HepG2 (cell line): ENCODE data around the gene LOXL4. TPM values are rescaled to one million over a fixed set of nuclear protein-coding genes. Genes with fewer than 3 reads are reported as not detected.

Source experiments
- ATAC-seq: fragments of 200-7000 bp; cut with Tn5 transposase; 3 replicates; pipeline ENCODE4 v1.9.1; 2020; ENCODE audit warnings: mild to moderate bottlenecking, moderate library complexity
- BruUV-seq: library from RNA; stranded (reverse); fragments of 400-500 nt; replicated peaks from 2 replicates; lab custom pipeline; 2021; lab: Mats Ljungman, UMichigan
- CTCF ChIA-PET: fragments of 300-600 bp; formaldehyde crosslinking; extraction: SDS; loops from one replicate; lab custom pipeline; 2021; ENCODE audit warnings: low total read pairs, inconsistent platforms, low intra/inter-chr PET ratio; lab: Yijun Ruan, JAX
- POLR2A ChIA-PET: fragments of 350-600 bp; sonication (Branson Sonifier 250); formaldehyde crosslinking; loops from one replicate; lab custom pipeline; 2020; ENCODE audit warnings: antibody characterized with exemption, inconsistent platforms; lab: Yijun Ruan, JAX
- DNase-seq: peaks from one replicate; pipeline ENCODE4 v3.0.0-alpha.2; 2015; ENCODE audit warnings: low spot score
- FAIRE-seq: peaks from 3 replicates; lab custom pipeline; 2011; peaks lifted over from hg19 to GRCh38; lab: Jason Lieb, UNC
- H2AFZ ChIP-seq: one replicate; pipeline ENCODE4 v1.6.1; 2011; ENCODE audit warnings: low read length, inconsistent platforms
- H3K27ac ChIP-seq: fragments of 300-600 bp; 3 replicates; pipeline ENCODE4 v1.8.0; 2011; ENCODE audit warnings: mixed run types, mild to moderate bottlenecking, mixed read lengths, low read length, inconsistent platforms; ENCODE audit not compliant: insufficient read depth; ENCODE audit errors: extremely low read length
- H3K27me3 ChIP-seq, 2 experiments: fragments of 200-600 bp in 1 of 2; 2 replicates in 1 of 2; 3 replicates in 1 of 2; pipeline versions ENCODE4 v1.6.0 to v1.8.0; 2011; ENCODE audit warnings: low read length in 2 of 2, mild to moderate bottlenecking in 2 of 2, moderate library complexity in 2 of 2, inconsistent platforms in 1 of 2; ENCODE audit not compliant: insufficient read depth in 2 of 2, control insufficient read depth in 1 of 2
- H3K36me3 ChIP-seq, 2 experiments: fragments of 200-600 bp in 1 of 2; replicated peaks in 1 of 2; 2 replicates in 1 of 2; 3 replicates in 1 of 2; pipeline versions ENCODE4 v1.5.1 to v1.8.0; 2011; ENCODE audit warnings: low read length in 2 of 2, inconsistent platforms in 1 of 2; ENCODE audit not compliant: insufficient read depth in 2 of 2, control insufficient read depth in 1 of 2
- H3K4me1 ChIP-seq: 2 replicates; pipeline ENCODE4 v1.5.1; 2012; ENCODE audit warnings: low read length, inconsistent platforms; ENCODE audit not compliant: insufficient read depth
- H3K4me2 ChIP-seq: 2 replicates; pipeline ENCODE4 v1.6.0; 2011; ENCODE audit warnings: low read depth, low read length, inconsistent platforms
- H3K4me3 ChIP-seq, 3 experiments: fragments of 200-600 bp in 1 of 3; sonication (generic), shearing (Covaris generic) in 1 of 3; replicated peaks in 1 of 3; 2 replicates each; pipeline ENCODE4 v1.5.1; 2011 to 2016; ENCODE audit warnings: low read length in 3 of 3, inconsistent platforms in 2 of 3, low read depth in 2 of 3, mild to moderate bottlenecking in 2 of 3, control low read depth in 1 of 3, mixed read lengths in 1 of 3; ENCODE audit not compliant: insufficient read depth in 1 of 3
- H3K79me2 ChIP-seq: one replicate; pipeline ENCODE4 v1.6.1; 2011; ENCODE audit warnings: low read length, inconsistent platforms; ENCODE audit not compliant: insufficient read depth
- H3K9ac ChIP-seq: 2 replicates; pipeline ENCODE4 v1.6.0; 2011; ENCODE audit warnings: mild to moderate bottlenecking, low read depth, low read length, inconsistent platforms; ENCODE audit not compliant: insufficient read depth
- H3K9me3 ChIP-seq: 2 replicates; pipeline ENCODE4 v1.5.1; 2012; ENCODE audit warnings: mild to moderate bottlenecking, low read length
- H4K20me1 ChIP-seq: 2 replicates; pipeline ENCODE4 v1.6.0; 2011; ENCODE audit warnings: inconsistent platforms, mild to moderate bottlenecking, low read length, moderate library complexity; ENCODE audit not compliant: insufficient read depth
- GPN1 ChIP-seq: sonication (generic); formaldehyde crosslinking; IDR thresholded peaks from 2 replicates; pipeline ENCODE4 v1.5.1; 2020; ENCODE audit warnings: missing genetic modification reagents, borderline replicate concordance
- LCORL ChIP-seq, 2 experiments: fragments of 450-650 bp in 1 of 2; sonication (generic) in 1 of 2; formaldehyde crosslinking in 1 of 2; IDR thresholded peaks; 2 replicates each; pipeline versions ENCODE4 v1.5.0 to v1.6.1; 2017 to 2020; ENCODE audit warnings: antibody characterized with exemption in 1 of 2, missing genetic modification reagents in 1 of 2
- PHF8 ChIP-seq: sonication (generic); formaldehyde crosslinking; IDR thresholded peaks from 2 replicates; pipeline ENCODE4 v1.5.0; 2020; ENCODE audit warnings: missing genetic modification reagents
- RARA ChIP-seq: IDR thresholded peaks from 2 replicates; pipeline ENCODE4 v1.6.1; 2016; ENCODE audit warnings: missing genetic modification reagents, missing compliant biosample characterization
- SSRP1 ChIP-seq: IDR thresholded peaks from 2 replicates; pipeline ENCODE4 v1.6.1; 2016; ENCODE audit warnings: control low read depth
- ZNF138 ChIP-seq: sonication (generic); formaldehyde crosslinking; IDR thresholded peaks from 2 replicates; pipeline ENCODE4 v1.5.0; 2020; ENCODE audit warnings: mild to moderate bottlenecking, low read depth, missing genetic modification reagents
- ZNF263 ChIP-seq: sonication (generic); formaldehyde crosslinking; IDR thresholded peaks from 2 replicates; pipeline ENCODE4 v1.4.0; 2020; ENCODE audit warnings: missing genetic modification reagents
- ZNF629 ChIP-seq: sonication (generic); formaldehyde crosslinking; conservative IDR thresholded peaks from 2 replicates; pipeline ENCODE4 v1.5.0; 2020; ENCODE audit warnings: missing genetic modification reagents
- ZNF737 ChIP-seq: sonication (generic); formaldehyde crosslinking; IDR thresholded peaks from 2 replicates; pipeline ENCODE4 v1.5.0; 2020; ENCODE audit warnings: missing genetic modification reagents, mild to moderate bottlenecking, borderline replicate concordance
- WGBS: methylation state at CpG from one replicate; pipeline ENCODE4 v1.1.6; 2017; ENCODE audit warnings: low lambda C conversion rate; 5-methylcytosine and 5-hydroxymethylcytosine counted together
- in situ Hi-C: cut with HindIII; loops from 2 replicates; pipeline ENCODE4 v1.10.0; 2017; ENCODE audit warnings: low pct_unique_long_range_greater_than_20kb; ENCODE audit not compliant: extremely low pct_ligation_motif_present
- intact Hi-C: fragments of 100-400 bp; cut with micrococcal nuclease; formaldehyde crosslinking; loops from one replicate; pipeline ENCODE4 v1.10.0; 2022; ENCODE audit not compliant: unreplicated experiment
- polyA plus RNA-seq, 8 experiments: library from polyadenylated mRNA; depleted of rRNA in 3 of 8; stranded (reverse) in 7 of 8; unstranded in 1 of 8; fragments of >200 nt; fragmentation: Illumina TruSeq in 4 of 8; extraction: Trizol in 4 of 8; gene quantifications; 2 replicates each; pipeline versions ENCODE4 v1.2.1 to v1.2.3, GENCODE V29; 2011 to 2016; ENCODE audit warnings: low read depth in 4 of 8, missing spikeins in 1 of 8, mixed read lengths in 1 of 8; ENCODE audit not compliant: insufficient read depth in 1 of 8
- total RNA-seq, 5 experiments: library from RNA; depleted of rRNA; stranded (reverse); fragments of >200 nt; fragmentation: Illumina TruSeq; extraction: Trizol; gene quantifications; 2 replicates each; pipeline ENCODE4 v1.2.3, GENCODE V29; 2016; ENCODE audit warnings: low read depth in 1 of 5
- TF ChIP-seq, protein P1 (sequence below), 2 experiments: sonication (generic) in 1 of 2; formaldehyde crosslinking in 1 of 2; IDR thresholded peaks; 2 replicates each; pipeline versions ENCODE4 v1.5.1 to v1.6.1; 2011 to 2020; ENCODE audit warnings: borderline replicate concordance in 1 of 2, low read depth in 1 of 2, low read length in 1 of 2, mild to moderate bottlenecking in 1 of 2, missing genetic modification reagents in 1 of 2, moderate library complexity in 1 of 2
- TF ChIP-seq, protein P2 (sequence below): sonication (generic); formaldehyde crosslinking; IDR thresholded peaks from 2 replicates; pipeline ENCODE4 v1.4.0; 2020; ENCODE audit warnings: missing genetic modification reagents

Gene LOXL4
- total and polyA plus RNA-seq, 2 of the 13 experiments (the other 11 are each of a cell fraction or from before 2014, with no cell fraction given), result 8.8 to 21.1 TPM

DNA sequence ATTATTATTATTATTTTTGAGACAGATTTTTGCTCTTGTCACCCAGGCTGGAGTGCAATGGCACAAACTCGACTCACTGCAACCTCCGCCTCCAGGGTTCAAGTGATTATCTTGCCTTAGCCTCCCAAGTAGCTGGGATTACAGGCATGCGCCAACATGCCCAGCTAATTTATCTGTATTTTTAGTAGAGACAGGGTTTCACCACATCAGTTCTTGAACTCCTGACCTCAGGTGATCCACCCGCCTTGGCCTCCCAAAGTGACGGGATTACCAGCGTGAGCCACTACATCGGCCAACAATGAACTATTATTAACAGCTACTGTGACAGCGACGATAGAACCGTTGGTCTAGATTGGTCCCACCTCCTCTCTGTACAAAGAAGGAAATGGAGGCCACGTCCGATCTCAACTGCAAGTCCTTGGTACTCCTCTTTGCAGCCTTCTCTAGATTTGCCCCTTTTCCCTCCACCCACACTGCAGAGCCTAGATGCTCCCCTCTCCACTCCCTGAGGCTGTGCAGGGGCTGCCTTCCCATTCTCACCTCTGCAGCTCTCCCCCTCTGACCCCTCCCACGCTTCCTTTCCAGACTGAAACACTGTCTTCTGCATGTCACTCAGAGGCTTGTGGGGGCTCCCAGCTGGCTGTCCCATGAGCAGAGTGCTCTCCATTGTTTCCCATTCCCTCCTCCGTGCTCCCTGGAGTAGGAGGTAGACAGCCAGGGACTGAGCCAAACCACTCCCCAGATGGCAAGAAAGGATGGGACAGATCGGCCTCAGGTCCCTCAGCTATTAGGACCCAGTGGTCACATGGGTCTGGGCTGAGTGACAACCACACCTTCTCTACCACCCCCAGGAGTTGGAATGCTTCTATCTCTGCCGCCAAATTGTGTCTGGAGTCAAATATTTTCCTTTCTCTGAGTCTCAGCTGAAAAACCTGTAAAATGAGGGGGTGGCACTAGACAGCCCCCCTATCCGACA is 2.3 kb downstream of the LOXL4 start:
- in situ Hi-C loops, result loop anchor here (5.0 kb wide), 1 partner anchor 42 kb away; no protein-coding TSS in a partner anchor
- POLR2A ChIA-PET, result interaction anchor here (0.7 to 1.3 kb wide), 3 partner anchors 43 to 149 kb away, joined by 3 to 4 read pairs (median 3); partner anchors contain the start of genes PYROXD2 and R3HCC1L

More for the DNA sequence above, 2.3 kb downstream of the LOXL4 start:
- CTCF ChIA-PET, result no interaction called here
- H4K20me1 ChIP-seq, result no peaks in the 10 kb centered on the region
- no peaks in the 10 kb centered on the region for H3K36me3 ChIP-seq
- H2AFZ ChIP-seq, result no peak overlapping the region
- no peak overlapping the region for H3K9ac ChIP-seq
- DNase-seq (no peak), FAIRE-seq (no peak), ATAC-seq (no peak)
- peak overlapping the region in 1 of 3 experiments; percentile 80; a peak in 1 of 6 replicates for H3K4me3 ChIP-seq
- TF ChIP-seq RARA (CRISPR knock-in tag), result 0 out of 2 replicates have a peak, but pooled peaks have one; percentile 10
- TF ChIP-seq LCORL (IDR thresholded peaks at IDR 0.05), result no peak
- no peak for TF ChIP-seq LCORL (CRISPR knock-in tag; IDR thresholded peaks at IDR 0.05)
- TF ChIP-seq GPN1, result no peak
- TF ChIP-seq ZNF138, result no peak
- TF ChIP-seq, protein P1, sequence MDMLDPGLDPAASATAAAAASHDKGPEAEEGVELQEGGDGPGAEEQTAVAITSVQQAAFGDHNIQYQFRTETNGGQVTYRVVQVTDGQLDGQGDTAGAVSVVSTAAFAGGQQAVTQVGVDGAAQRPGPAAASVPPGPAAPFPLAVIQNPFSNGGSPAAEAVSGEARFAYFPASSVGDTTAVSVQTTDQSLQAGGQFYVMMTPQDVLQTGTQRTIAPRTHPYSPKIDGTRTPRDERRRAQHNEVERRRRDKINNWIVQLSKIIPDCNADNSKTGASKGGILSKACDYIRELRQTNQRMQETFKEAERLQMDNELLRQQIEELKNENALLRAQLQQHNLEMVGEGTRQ (IDR thresholded peaks at IDR 0.05; ENCODE audit: low read depth, low read length), result peak; percentile 8; the same call in 1 of the 2 replicates
- TF ChIP-seq, protein P1 (CRISPR knock-in tag; IDR thresholded peaks at IDR 0.05; ENCODE audit: borderline replicate concordance), result no peak
- no peak for TF ChIP-seq ZNF737 (CRISPR knock-in tag)
- TF ChIP-seq PHF8 (CRISPR knock-in tag), result 0 out of 2 replicates have a peak, but pooled peaks have one; percentile 8
- no peak for TF ChIP-seq ZNF629
- peak; percentile 75; the same call in 1 of the 2 replicates for TF ChIP-seq ZNF263 (CRISPR knock-in tag)
- TF ChIP-seq, protein P2, sequence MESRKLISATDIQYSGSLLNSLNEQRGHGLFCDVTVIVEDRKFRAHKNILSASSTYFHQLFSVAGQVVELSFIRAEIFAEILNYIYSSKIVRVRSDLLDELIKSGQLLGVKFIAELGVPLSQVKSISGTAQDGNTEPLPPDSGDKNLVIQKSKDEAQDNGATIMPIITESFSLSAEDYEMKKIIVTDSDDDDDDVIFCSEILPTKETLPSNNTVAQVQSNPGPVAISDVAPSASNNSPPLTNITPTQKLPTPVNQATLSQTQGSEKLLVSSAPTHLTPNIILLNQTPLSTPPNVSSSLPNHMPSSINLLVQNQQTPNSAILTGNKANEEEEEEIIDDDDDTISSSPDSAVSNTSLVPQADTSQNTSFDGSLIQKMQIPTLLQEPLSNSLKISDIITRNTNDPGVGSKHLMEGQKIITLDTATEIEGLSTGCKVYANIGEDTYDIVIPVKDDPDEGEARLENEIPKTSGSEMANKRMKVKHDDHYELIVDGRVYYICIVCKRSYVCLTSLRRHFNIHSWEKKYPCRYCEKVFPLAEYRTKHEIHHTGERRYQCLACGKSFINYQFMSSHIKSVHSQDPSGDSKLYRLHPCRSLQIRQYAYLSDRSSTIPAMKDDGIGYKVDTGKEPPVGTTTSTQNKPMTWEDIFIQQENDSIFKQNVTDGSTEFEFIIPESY (CRISPR knock-in tag), result peak; percentile 44; the same call in 1 of the 2 replicates
- TF ChIP-seq SSRP1 (CRISPR knock-in tag), result 0 out of 2 replicates have a peak, but pooled peaks have one; percentile 31
- no peak overlapping the region for H3K27ac ChIP-seq
- intact Hi-C loops, result no loop called here
- peak overlapping the region; percentile 94 for H3K4me2 ChIP-seq
- no peaks in the 10 kb centered on the region for H3K79me2 ChIP-seq
- no TSS peak for BruUV-seq
- 44% methylated on average over 17 of the region's 17 CpGs for WGBS
- H3K27me3 ChIP-seq, result no peaks in the 10 kb centered on the region
- H3K4me1 ChIP-seq, result peaks cover 62% of the 10 kb centered on the region
- no peaks in the 10 kb centered on the region for H3K9me3 ChIP-seq
